HepG2 (cell line): ENCODE data around the gene RRP12. TPM values are rescaled to one million over a fixed set of nuclear protein-coding genes. Genes with fewer than 3 reads are reported as not detected.
A peak's percentile ranks its signal among the peaks of the same experiment; 100 is the strongest.

ENCODE experiments used
- ATRX ChIP-seq: sonication (generic); formaldehyde crosslinking; IDR thresholded peaks from 2 replicates; pipeline ENCODE4 v1.4.0; 2020; ENCODE audit warnings: missing genetic modification reagents, borderline replicate concordance
- FOXA3 ChIP-seq: IDR thresholded peaks from 2 replicates; pipeline ENCODE4 v1.6.1; 2016; ENCODE audit warnings: missing genetic modification reagents, missing compliant biosample characterization
- HIVEP1 ChIP-seq: sonication (generic); formaldehyde crosslinking; IDR thresholded peaks from 2 replicates; pipeline ENCODE4 v1.4.0; 2020; ENCODE audit warnings: mild to moderate bottlenecking, missing genetic modification reagents
- HNRNPK ChIP-seq: fragments of 200-400 bp; formaldehyde crosslinking; IDR thresholded peaks from 2 replicates; pipeline ENCODE4 v1.6.1; 2018; ENCODE audit warnings: low read length, low read depth, moderate library complexity, mild to moderate bottlenecking; ENCODE audit not compliant: poor library complexity, severe bottlenecking
- HOXA5 ChIP-seq: sonication (generic); formaldehyde crosslinking; IDR thresholded peaks from 2 replicates; pipeline ENCODE4 v1.4.0; 2020; ENCODE audit warnings: missing genetic modification reagents
- KLF13 ChIP-seq: sonication (generic); formaldehyde crosslinking; IDR thresholded peaks from 2 replicates; pipeline ENCODE4 v1.4.0; 2020; ENCODE audit warnings: mild to moderate bottlenecking, missing genetic modification reagents
- MEF2D ChIP-seq: sonication (generic); formaldehyde crosslinking; IDR thresholded peaks from 2 replicates; pipeline ENCODE4 v1.5.1; 2020; ENCODE audit warnings: mild to moderate bottlenecking, missing genetic modification reagents
- MZF1 ChIP-seq: sonication (generic); formaldehyde crosslinking; IDR thresholded peaks from 2 replicates; pipeline ENCODE4 v1.8.1; 2023; ENCODE audit warnings: mild to moderate bottlenecking, missing genetic modification reagents, borderline replicate concordance
- NKX3-1 ChIP-seq: sonication (generic); formaldehyde crosslinking; IDR thresholded peaks from 2 replicates; pipeline ENCODE4 v1.5.0; 2020; ENCODE audit warnings: missing genetic modification reagents
- SETDB1 ChIP-seq: sonication (generic); formaldehyde crosslinking; IDR thresholded peaks from 2 replicates; pipeline ENCODE4 v1.5.1; 2020; ENCODE audit warnings: missing genetic modification reagents, mild to moderate bottlenecking, borderline replicate concordance
- STAG1 ChIP-seq: sonication (generic); formaldehyde crosslinking; IDR thresholded peaks from 2 replicates; pipeline ENCODE4 v1.4.0; 2020; ENCODE audit warnings: missing genetic modification reagents
- TEAD3 ChIP-seq: optimal IDR thresholded peaks from 2 replicates; pipeline ENCODE3; 2016; ENCODE audit warnings: borderline replicate concordance
- TGIF2 ChIP-seq: IDR thresholded peaks from 2 replicates; pipeline ENCODE4 v1.6.1; 2016; ENCODE audit warnings: control low read depth, missing compliant biosample characterization
- TP53 ChIP-seq: sonication (generic); formaldehyde crosslinking; conservative IDR thresholded peaks from 2 replicates; pipeline ENCODE4 v1.4.0; 2020; ENCODE audit warnings: missing genetic modification reagents
- ZBTB42 ChIP-seq: sonication (generic); formaldehyde crosslinking; IDR thresholded peaks from 2 replicates; pipeline ENCODE4 v1.5.0; 2020; ENCODE audit warnings: mild to moderate bottlenecking, missing genetic modification reagents
- ZFP62 ChIP-seq: sonication (generic); formaldehyde crosslinking; IDR thresholded peaks from 2 replicates; pipeline ENCODE4 v1.4.0; 2020; ENCODE audit warnings: missing genetic modification reagents
- ZFX ChIP-seq: sonication (generic); formaldehyde crosslinking; IDR thresholded peaks from 2 replicates; pipeline ENCODE4 v1.4.0; 2020; ENCODE audit warnings: mild to moderate bottlenecking, low read depth, missing genetic modification reagents, moderate library complexity
- ZKSCAN8 ChIP-seq: IDR thresholded peaks from 2 replicates; pipeline ENCODE4 v1.6.1; 2016; ENCODE audit warnings: borderline replicate concordance, missing genetic modification reagents, missing compliant biosample characterization
- ZMYM4 ChIP-seq: sonication (generic); formaldehyde crosslinking; IDR thresholded peaks from 2 replicates; pipeline ENCODE4 v1.8.1; 2023; ENCODE audit warnings: mild to moderate bottlenecking, missing genetic modification reagents
- ZNF136 ChIP-seq: sonication (generic); formaldehyde crosslinking; IDR thresholded peaks from 2 replicates; pipeline ENCODE4 v1.8.1; 2022; ENCODE audit warnings: low read depth, mild to moderate bottlenecking, moderate library complexity, missing genetic modification reagents
- ZNF367 ChIP-seq: sonication (generic); formaldehyde crosslinking; IDR thresholded peaks from 2 replicates; pipeline ENCODE4 v1.4.0; 2020; ENCODE audit warnings: missing genetic modification reagents, borderline replicate concordance
- ZNF501 ChIP-seq: sonication (generic); formaldehyde crosslinking; IDR thresholded peaks from 2 replicates; pipeline ENCODE4 v1.5.1; 2020; ENCODE audit warnings: mild to moderate bottlenecking, moderate library complexity, missing genetic modification reagents
- ZNF564 ChIP-seq: sonication (generic); formaldehyde crosslinking; IDR thresholded peaks from 2 replicates; pipeline ENCODE4 v1.8.1; 2023; ENCODE audit warnings: mild to moderate bottlenecking, missing genetic modification reagents
- ZNF572 ChIP-seq: sonication (generic); formaldehyde crosslinking; IDR thresholded peaks from 2 replicates; pipeline ENCODE4 v1.5.1; 2020; ENCODE audit warnings: mild to moderate bottlenecking, missing genetic modification reagents
- ZNF816 ChIP-seq: sonication (generic); formaldehyde crosslinking; IDR thresholded peaks from 2 replicates; pipeline ENCODE4 v1.8.0; 2022; ENCODE audit warnings: missing genetic modification reagents, mild to moderate bottlenecking, borderline replicate concordance
- ZNF83 ChIP-seq: sonication (generic); formaldehyde crosslinking; IDR thresholded peaks from 2 replicates; pipeline ENCODE4 v1.4.0; 2020; ENCODE audit warnings: missing genetic modification reagents, mild to moderate bottlenecking, borderline replicate concordance
- polyA plus RNA-seq, 8 experiments: library from polyadenylated mRNA; depleted of rRNA in 3 of 8; stranded (reverse) in 7 of 8; unstranded in 1 of 8; fragments of >200 nt; fragmentation: Illumina TruSeq in 4 of 8; extraction: Trizol in 4 of 8; gene quantifications; 2 replicates each; pipeline versions ENCODE4 v1.2.1 to v1.2.3, GENCODE V29; 2011 to 2016; ENCODE audit warnings: low read depth in 4 of 8, missing spikeins in 1 of 8, mixed read lengths in 1 of 8; ENCODE audit not compliant: insufficient read depth in 1 of 8
- total RNA-seq, 5 experiments: library from RNA; depleted of rRNA; stranded (reverse); fragments of >200 nt; fragmentation: Illumina TruSeq; extraction: Trizol; gene quantifications; 2 replicates each; pipeline ENCODE4 v1.2.3, GENCODE V29; 2016; ENCODE audit warnings: low read depth in 1 of 5
- TF ChIP-seq, protein P1 (sequence below): sonication (generic); formaldehyde crosslinking; IDR thresholded peaks from 2 replicates; pipeline ENCODE4 v1.8.0; 2022; ENCODE audit warnings: mild to moderate bottlenecking, missing genetic modification reagents; ENCODE audit not compliant: insufficient replicate concordance
- TF ChIP-seq, protein P2 (sequence below): sonication (generic); formaldehyde crosslinking; conservative IDR thresholded peaks from 2 replicates; pipeline ENCODE4 v1.4.0; 2020; ENCODE audit warnings: missing genetic modification reagents
- TF ChIP-seq, protein P3 (sequence below): sonication (generic); formaldehyde crosslinking; IDR thresholded peaks from 2 replicates; pipeline ENCODE4 v1.4.0; 2020; ENCODE audit warnings: low read depth, mild to moderate bottlenecking, missing genetic modification reagents

The RRP12 gene
- total and polyA plus RNA-seq, 2 of the 13 experiments (the other 11 are each of a cell fraction or from before 2014, with no cell fraction given): 13.2 to 39.4 TPM

DNA sequence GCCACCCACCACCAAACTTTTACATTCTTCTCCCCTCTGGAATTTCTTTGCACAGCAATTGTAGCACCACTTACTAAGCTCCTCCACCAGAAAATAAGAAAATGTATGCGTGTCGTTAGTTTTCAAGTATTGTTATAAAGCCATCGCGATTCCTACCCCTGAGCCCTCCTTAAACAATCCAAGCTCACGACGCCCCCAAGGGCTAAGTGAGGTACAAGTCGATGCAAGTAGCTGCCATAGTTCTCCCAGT, 67.9 kb downstream of the RRP12 start (continued):
- no peak for TF ChIP-seq MEF2D (CRISPR knock-in tag)
- no peak for TF ChIP-seq MZF1 (CRISPR knock-in tag)
- no peak for TF ChIP-seq ATRX
- TF ChIP-seq, protein P1, sequence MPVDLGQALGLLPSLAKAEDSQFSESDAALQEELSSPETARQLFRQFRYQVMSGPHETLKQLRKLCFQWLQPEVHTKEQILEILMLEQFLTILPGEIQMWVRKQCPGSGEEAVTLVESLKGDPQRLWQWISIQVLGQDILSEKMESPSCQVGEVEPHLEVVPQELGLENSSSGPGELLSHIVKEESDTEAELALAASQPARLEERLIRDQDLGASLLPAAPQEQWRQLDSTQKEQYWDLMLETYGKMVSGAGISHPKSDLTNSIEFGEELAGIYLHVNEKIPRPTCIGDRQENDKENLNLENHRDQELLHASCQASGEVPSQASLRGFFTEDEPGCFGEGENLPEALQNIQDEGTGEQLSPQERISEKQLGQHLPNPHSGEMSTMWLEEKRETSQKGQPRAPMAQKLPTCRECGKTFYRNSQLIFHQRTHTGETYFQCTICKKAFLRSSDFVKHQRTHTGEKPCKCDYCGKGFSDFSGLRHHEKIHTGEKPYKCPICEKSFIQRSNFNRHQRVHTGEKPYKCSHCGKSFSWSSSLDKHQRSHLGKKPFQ (CRISPR knock-in tag): peak; percentile 65
- no peak for TF ChIP-seq ZNF136
- TF ChIP-seq ZNF367 (CRISPR knock-in tag): no peak
- no peak for TF ChIP-seq ZNF564 (CRISPR knock-in tag)
- no peak for TF ChIP-seq TP53 (CRISPR knock-in tag)
- no peak for TF ChIP-seq SETDB1
- no peak for TF ChIP-seq HIVEP1 (CRISPR knock-in tag)
- no peak for TF ChIP-seq ZNF83
- TF ChIP-seq ZMYM4 (CRISPR knock-in tag): no peak
- no peak for TF ChIP-seq ZFX (CRISPR knock-in tag)
- TF ChIP-seq ZNF816 (CRISPR knock-in tag): no peak
- no peak for TF ChIP-seq ZKSCAN8 (CRISPR knock-in tag)
- TF ChIP-seq, protein P2, sequence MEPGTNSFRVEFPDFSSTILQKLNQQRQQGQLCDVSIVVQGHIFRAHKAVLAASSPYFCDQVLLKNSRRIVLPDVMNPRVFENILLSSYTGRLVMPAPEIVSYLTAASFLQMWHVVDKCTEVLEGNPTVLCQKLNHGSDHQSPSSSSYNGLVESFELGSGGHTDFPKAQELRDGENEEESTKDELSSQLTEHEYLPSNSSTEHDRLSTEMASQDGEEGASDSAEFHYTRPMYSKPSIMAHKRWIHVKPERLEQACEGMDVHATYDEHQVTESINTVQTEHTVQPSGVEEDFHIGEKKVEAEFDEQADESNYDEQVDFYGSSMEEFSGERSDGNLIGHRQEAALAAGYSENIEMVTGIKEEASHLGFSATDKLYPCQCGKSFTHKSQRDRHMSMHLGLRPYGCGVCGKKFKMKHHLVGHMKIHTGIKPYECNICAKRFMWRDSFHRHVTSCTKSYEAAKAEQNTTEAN (CRISPR knock-in tag): no peak; the same call in 1 of the 2 replicates
- no peak for TF ChIP-seq KLF13 (CRISPR knock-in tag)
- no peak for TF ChIP-seq HNRNPK
- TF ChIP-seq STAG1 (CRISPR knock-in tag): no peak
- no peak for TF ChIP-seq ZNF572 (CRISPR knock-in tag)
- TF ChIP-seq ZBTB42 (CRISPR knock-in tag): no peak
- TF ChIP-seq, protein P3, sequence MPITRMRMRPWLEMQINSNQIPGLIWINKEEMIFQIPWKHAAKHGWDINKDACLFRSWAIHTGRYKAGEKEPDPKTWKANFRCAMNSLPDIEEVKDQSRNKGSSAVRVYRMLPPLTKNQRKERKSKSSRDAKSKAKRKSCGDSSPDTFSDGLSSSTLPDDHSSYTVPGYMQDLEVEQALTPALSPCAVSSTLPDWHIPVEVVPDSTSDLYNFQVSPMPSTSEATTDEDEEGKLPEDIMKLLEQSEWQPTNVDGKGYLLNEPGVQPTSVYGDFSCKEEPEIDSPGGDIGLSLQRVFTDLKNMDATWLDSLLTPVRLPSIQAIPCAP (CRISPR knock-in tag): no peak
- TF ChIP-seq HOXA5 (CRISPR knock-in tag): 0 out of 2 replicates have a peak, but pooled peaks have one; percentile 37
- TF ChIP-seq ZNF501 (CRISPR knock-in tag): 0 out of 2 replicates have a peak, but pooled peaks have one; percentile 51
- TF ChIP-seq TGIF2 (CRISPR knock-in tag): no peak
- no peak for TF ChIP-seq ZFP62 (CRISPR knock-in tag)
- 0 out of 2 replicates have a peak, but pooled peaks have one; percentile 17 for TF ChIP-seq NKX3-1 (CRISPR knock-in tag)
- TF ChIP-seq FOXA3 (CRISPR knock-in tag): no peak
- peak; percentile 5 for TF ChIP-seq TEAD3 (CRISPR knock-in tag)
